B cell (primary cell): Measurements from ENCODE around the gene PRR14L.

Experiments used
- CTCF ChIP-seq: fragments of 200-600 bp; IDR thresholded peaks from one replicate; pipeline ENCODE4 v1.8.0; 2022; ENCODE audit warnings: antibody characterized with exemption, mild to moderate bottlenecking
- EZH2 ChIP-seq: IDR thresholded peaks from 2 replicates; pipeline ENCODE4 v1.6.1; 2012; ENCODE audit warnings: borderline replicate concordance, low read depth, mild to moderate bottlenecking, moderate library complexity, low read length; ENCODE audit not compliant: insufficient read depth, poor library complexity, severe bottlenecking

GRCh38 chr22:31732089-31732829 lies 17.7 kb downstream of the PRR14L start:
- no peak for TF ChIP-seq CTCF
- no peak for TF ChIP-seq EZH2
